ENCODE data around the gene SSX3. TPM values are rescaled to one million over a fixed set of nuclear protein-coding genes. Genes with fewer than 3 reads are reported as not detected.

The SSX3 gene
- total RNA-seq, 4 donors from 2014 or later, result 0.81 TPM; not detected in 3

DNA sequence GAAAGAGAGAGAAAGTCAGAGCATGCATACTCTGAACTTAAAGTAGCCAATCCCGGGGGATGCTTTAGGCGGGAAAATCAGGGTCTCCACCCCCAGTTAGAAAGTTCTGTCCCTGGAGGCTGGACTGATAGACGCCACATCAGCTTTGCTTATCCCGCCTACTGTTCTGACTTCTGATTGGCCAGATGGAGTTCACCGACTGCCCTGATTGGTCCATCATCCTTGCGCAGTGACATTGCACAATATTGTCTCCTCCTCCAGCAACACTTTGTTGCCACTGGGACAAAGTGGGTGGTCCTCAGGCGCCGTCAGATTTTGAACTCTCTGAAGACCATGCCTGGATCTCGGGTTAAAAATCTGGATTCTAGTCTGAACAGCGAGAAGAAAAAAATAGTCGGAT lies 50.3 kb downstream of the SSX3 start:
- no peak for DNase-seq
- TF ChIP-seq, protein P1, sequence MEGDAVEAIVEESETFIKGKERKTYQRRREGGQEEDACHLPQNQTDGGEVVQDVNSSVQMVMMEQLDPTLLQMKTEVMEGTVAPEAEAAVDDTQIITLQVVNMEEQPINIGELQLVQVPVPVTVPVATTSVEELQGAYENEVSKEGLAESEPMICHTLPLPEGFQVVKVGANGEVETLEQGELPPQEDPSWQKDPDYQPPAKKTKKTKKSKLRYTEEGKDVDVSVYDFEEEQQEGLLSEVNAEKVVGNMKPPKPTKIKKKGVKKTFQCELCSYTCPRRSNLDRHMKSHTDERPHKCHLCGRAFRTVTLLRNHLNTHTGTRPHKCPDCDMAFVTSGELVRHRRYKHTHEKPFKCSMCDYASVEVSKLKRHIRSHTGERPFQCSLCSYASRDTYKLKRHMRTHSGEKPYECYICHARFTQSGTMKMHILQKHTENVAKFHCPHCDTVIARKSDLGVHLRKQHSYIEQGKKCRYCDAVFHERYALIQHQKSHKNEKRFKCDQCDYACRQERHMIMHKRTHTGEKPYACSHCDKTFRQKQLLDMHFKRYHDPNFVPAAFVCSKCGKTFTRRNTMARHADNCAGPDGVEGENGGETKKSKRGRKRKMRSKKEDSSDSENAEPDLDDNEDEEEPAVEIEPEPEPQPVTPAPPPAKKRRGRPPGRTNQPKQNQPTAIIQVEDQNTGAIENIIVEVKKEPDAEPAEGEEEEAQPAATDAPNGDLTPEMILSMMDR (IDR thresholded peaks at IDR 0.05), result no peak
- TF ChIP-seq POLR2A (IDR thresholded peaks at IDR 0.05), result no peak
- 91 to 93% methylated on average over 10 to 11 of the region's 11 CpGs for WGBS, 2 donors

More for the DNA sequence above, 50.3 kb downstream of the SSX3 start:
- Histone ChIP-seq H3K4me1 (no peaks in the 10 kb centered on the region), H3K36me3 (no peaks in the 10 kb centered on the region), H3K27me3 (no peaks in the 10 kb centered on the region), H3K9me3 (no peaks in the 10 kb centered on the region), H3K27ac (no peak overlapping the region), H3K4me3 (replicated peaks in 1 of 3) (no peak overlapping the region)
- intact Hi-C loops (cut with DNase I), result no loop called here

Small RNA genes within 50 kb of the gene (small RNA-seq; reads per million reads assigned to genes)
- gene AL606490.7, result not detected
- not detected for gene AL606490.9

Other genes with a start within 250 kb of the SSX3 start
- not detected for gene SPACA5B, start 226.1 kb downstream of the SSX3 start, total RNA-seq
- not detected for gene SSX5, start 159.9 kb downstream of the SSX3 start, total RNA-seq
- under 1 TPM in 1 of 4 donors, not detected in 3; 0.54 TPM for gene SSX1, start 101.3 kb downstream of the SSX3 start, total RNA-seq
- gene SSX4, start 26.8 kb upstream of the SSX3 start, total RNA-seq, result not detected
- not detected for gene SSX4B, start 55.3 kb upstream of the SSX3 start, total RNA-seq
- gene SLC38A5, start 113.6 kb upstream of the SSX3 start, total RNA-seq, result 10 to 100 TPM in 3 of 4 donors, 1 to 10 TPM in 1; 9.9 to 76.8 (median 40.1) TPM
- gene FTSJ1, start 119.5 kb upstream of the SSX3 start, total RNA-seq, result 10 to 100 TPM; 45.9 to 64.9 (median 62.5) TPM
- gene PORCN, start 152.3 kb upstream of the SSX3 start, total RNA-seq, result 10 to 100 TPM; 14.5 to 36.4 (median 21.4) TPM
- 10 to 100 TPM; 11.0 to 43.5 (median 35.5) TPM for gene EBP, start 165.1 kb upstream of the SSX3 start, total RNA-seq
- gene TBC1D25, start 183.0 kb upstream of the SSX3 start, total RNA-seq, result 10 to 100 TPM in 3 of 4 donors, 1 to 10 TPM in 1; 9.4 to 16.5 (median 12.2) TPM
- 100 to 1,000 TPM; 122 to 250 (median 177) TPM for gene RBM3, start 217.8 kb upstream of the SSX3 start, total RNA-seq
- gene WDR13, start 240.8 kb upstream of the SSX3 start, total RNA-seq, result 100 to 1,000 TPM; 134 to 181 (median 171) TPM

Data from thyroid gland (tissue), 4 donors.